ENCODE data around the gene BNC2.

DNA sequence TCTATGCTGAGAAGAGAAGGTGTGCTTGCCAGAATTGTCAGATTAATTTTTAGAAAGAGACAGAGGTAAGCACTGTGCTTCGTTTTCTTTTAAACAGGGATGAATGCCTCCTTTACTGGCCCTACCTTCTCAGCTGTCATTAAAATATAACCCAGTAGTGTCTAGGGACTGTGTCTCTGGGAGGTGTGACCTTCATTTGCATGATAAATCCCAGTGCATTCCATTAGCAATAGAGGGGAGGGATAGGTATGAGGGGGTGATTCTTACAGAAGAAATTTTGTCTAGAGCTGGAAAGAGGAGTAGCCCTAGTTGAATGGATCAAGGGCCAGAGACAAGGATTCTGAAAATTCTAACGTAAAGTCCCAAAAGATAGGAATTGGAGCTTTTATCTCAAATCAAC, 351.5 kb downstream of the BNC2 start:
- TF ChIP-seq, protein P1, sequence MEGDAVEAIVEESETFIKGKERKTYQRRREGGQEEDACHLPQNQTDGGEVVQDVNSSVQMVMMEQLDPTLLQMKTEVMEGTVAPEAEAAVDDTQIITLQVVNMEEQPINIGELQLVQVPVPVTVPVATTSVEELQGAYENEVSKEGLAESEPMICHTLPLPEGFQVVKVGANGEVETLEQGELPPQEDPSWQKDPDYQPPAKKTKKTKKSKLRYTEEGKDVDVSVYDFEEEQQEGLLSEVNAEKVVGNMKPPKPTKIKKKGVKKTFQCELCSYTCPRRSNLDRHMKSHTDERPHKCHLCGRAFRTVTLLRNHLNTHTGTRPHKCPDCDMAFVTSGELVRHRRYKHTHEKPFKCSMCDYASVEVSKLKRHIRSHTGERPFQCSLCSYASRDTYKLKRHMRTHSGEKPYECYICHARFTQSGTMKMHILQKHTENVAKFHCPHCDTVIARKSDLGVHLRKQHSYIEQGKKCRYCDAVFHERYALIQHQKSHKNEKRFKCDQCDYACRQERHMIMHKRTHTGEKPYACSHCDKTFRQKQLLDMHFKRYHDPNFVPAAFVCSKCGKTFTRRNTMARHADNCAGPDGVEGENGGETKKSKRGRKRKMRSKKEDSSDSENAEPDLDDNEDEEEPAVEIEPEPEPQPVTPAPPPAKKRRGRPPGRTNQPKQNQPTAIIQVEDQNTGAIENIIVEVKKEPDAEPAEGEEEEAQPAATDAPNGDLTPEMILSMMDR (conservative IDR thresholded peaks at IDR 0.05; ENCODE audit: low read depth, low read length) = no peak
- TF ChIP-seq CHD1 (IDR thresholded peaks at IDR 0.05; ENCODE audit: low read depth, low read length) = no peak
- TF ChIP-seq, protein P2, sequence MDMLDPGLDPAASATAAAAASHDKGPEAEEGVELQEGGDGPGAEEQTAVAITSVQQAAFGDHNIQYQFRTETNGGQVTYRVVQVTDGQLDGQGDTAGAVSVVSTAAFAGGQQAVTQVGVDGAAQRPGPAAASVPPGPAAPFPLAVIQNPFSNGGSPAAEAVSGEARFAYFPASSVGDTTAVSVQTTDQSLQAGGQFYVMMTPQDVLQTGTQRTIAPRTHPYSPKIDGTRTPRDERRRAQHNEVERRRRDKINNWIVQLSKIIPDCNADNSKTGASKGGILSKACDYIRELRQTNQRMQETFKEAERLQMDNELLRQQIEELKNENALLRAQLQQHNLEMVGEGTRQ (IDR thresholded peaks at IDR 0.05; ENCODE audit: low read depth, low read length) = no peak
- TF ChIP-seq POLR2A (IDR thresholded peaks at IDR 0.05; ENCODE audit: low read depth, low read length) = no peak
- TF ChIP-seq MAZ (IDR thresholded peaks at IDR 0.05; ENCODE audit: borderline replicate concordance, low read depth, low read length) = no peak
- TF ChIP-seq RAD21 (IDR thresholded peaks at IDR 0.05; ENCODE audit: low read length) = no peak
- TF ChIP-seq RCOR1 (IDR thresholded peaks at IDR 0.05; ENCODE audit: insufficient replicate concordance, low read length) = no peak
- no peak for TF ChIP-seq CEBPB (IDR thresholded peaks at IDR 0.05; ENCODE audit: low read depth, low read length)
- TF ChIP-seq BHLHE40 (IDR thresholded peaks at IDR 0.05; ENCODE audit: low read depth, low read length) = no peak
- no peak for TF ChIP-seq NFE2L2 (IDR thresholded peaks at IDR 0.05; ENCODE audit: low read depth, low read length)
- TF ChIP-seq RFX5 (IDR thresholded peaks at IDR 0.05; ENCODE audit: low read depth, low read length) = no peak
- no peak for TF ChIP-seq FOS (IDR thresholded peaks at IDR 0.05; ENCODE audit: low read depth, low read length)
